MM.1S (cell line): Measurements from ENCODE around the gene SPATA13.

ENCODE experiments used
- DNase-seq: peaks from one replicate; pipeline ENCODE4 v3.0.0-alpha.2; 2015
- H2AFZ ChIP-seq: fragments of 300-600 bp; sonication (generic); 2 replicates; pipeline ENCODE4 v1.6.0; 2016; ENCODE audit warnings: antibody characterized with exemption, low read length
- H3F3A ChIP-seq: fragments of 300-600 bp; sonication (generic); 2 replicates; pipeline ENCODE4 v1.6.1; 2016; ENCODE audit warnings: mild to moderate bottlenecking, antibody characterized with exemption, low read length, moderate library complexity, mixed read lengths; ENCODE audit not compliant: insufficient read depth
- H3K27ac ChIP-seq: fragments of 300-600 bp; sonication (generic); 2 replicates; pipeline ENCODE4 v1.5.1; 2016; ENCODE audit warnings: mild to moderate bottlenecking, low read length
- H3K27me3 ChIP-seq: fragments of 300-600 bp; sonication (generic); replicated peaks from 2 replicates; pipeline ENCODE4 v1.6.0; 2016; ENCODE audit warnings: low read length; ENCODE audit not compliant: insufficient read depth
- H3K36me3 ChIP-seq: fragments of 300-600 bp; sonication (generic); replicated peaks from 2 replicates; pipeline ENCODE4 v1.6.1; 2016; ENCODE audit warnings: mild to moderate bottlenecking, low read length, mixed read lengths; ENCODE audit not compliant: insufficient read depth
- H3K4me1 ChIP-seq: fragments of 300-600 bp; sonication (generic); 2 replicates; pipeline ENCODE4 v1.6.1; 2016; ENCODE audit warnings: low read length, mixed read lengths
- H3K4me2 ChIP-seq: fragments of 300-600 bp; sonication (generic); 2 replicates; pipeline ENCODE4 v1.6.0; 2016; ENCODE audit warnings: low read depth, low read length
- H3K4me3 ChIP-seq: fragments of 300-600 bp; sonication (generic); 2 replicates; pipeline ENCODE4 v1.5.1; 2016; ENCODE audit warnings: low read length, mixed read lengths
- H3K79me2 ChIP-seq: fragments of 300-600 bp; sonication (generic); 2 replicates; pipeline ENCODE4 v1.6.1; 2016; ENCODE audit warnings: mixed run types, low read length, mixed read lengths
- H3K9ac ChIP-seq: fragments of 300-600 bp; sonication (generic); 2 replicates; pipeline ENCODE4 v1.6.1; 2016; ENCODE audit warnings: low read length, mixed read lengths
- H3K9me2 ChIP-seq: fragments of 300-600 bp; sonication (generic); replicated peaks from 2 replicates; pipeline ENCODE4 v1.6.1; 2016; ENCODE audit warnings: mild to moderate bottlenecking, low read length, mixed read lengths; ENCODE audit not compliant: insufficient read depth
- H3K9me3 ChIP-seq: fragments of 300-600 bp; sonication (generic); replicated peaks from 2 replicates; pipeline ENCODE4 v1.6.1; 2016; ENCODE audit warnings: mild to moderate bottlenecking, low read length, mixed read lengths; ENCODE audit not compliant: insufficient read depth
- H4K20me1 ChIP-seq: fragments of 300-600 bp; sonication (generic); 2 replicates; pipeline ENCODE4 v1.6.1; 2016; ENCODE audit warnings: mild to moderate bottlenecking, low read length, moderate library complexity, mixed read lengths; ENCODE audit not compliant: insufficient read depth
- EZH2 ChIP-seq: fragments of 300-600 bp; sonication (generic); optimal IDR thresholded peaks from 2 replicates; pipeline ENCODE3; 2017; ENCODE audit warnings: low read depth, mild to moderate bottlenecking, antibody characterized with exemption, low read length, mixed read lengths
- EZH2phosphoT487 ChIP-seq: fragments of 300-600 bp; sonication (generic); IDR thresholded peaks from 2 replicates; pipeline ENCODE4 v1.6.1; 2018; ENCODE audit warnings: antibody characterized with exemption, low read length
- TF ChIP-seq, protein P1 (sequence below): fragments of 300-600 bp; sonication (generic); IDR thresholded peaks from 2 replicates; pipeline ENCODE4 v1.5.1; 2016; ENCODE audit warnings: antibody characterized with exemption, low read length, mixed read lengths

SPATA13 gene

GRCh38 chr13:24231377-24231776 is 70.9 kb downstream of the SPATA13 start:
- H3K4me3 ChIP-seq = no peak overlapping the region
- no peaks in the 10 kb centered on the region for H3K9me2 ChIP-seq
- H4K20me1 ChIP-seq = no peaks in the 10 kb centered on the region
- H3K4me2 ChIP-seq = no peak overlapping the region
- no peaks in the 10 kb centered on the region for H3K79me2 ChIP-seq
- H3K27ac ChIP-seq = no peak overlapping the region
- no peaks in the 10 kb centered on the region for H3F3A ChIP-seq
- H3K4me1 ChIP-seq = no peaks in the 10 kb centered on the region
- no peak for DNase-seq
- H2AFZ ChIP-seq = no peak overlapping the region
- TF ChIP-seq, protein P1, sequence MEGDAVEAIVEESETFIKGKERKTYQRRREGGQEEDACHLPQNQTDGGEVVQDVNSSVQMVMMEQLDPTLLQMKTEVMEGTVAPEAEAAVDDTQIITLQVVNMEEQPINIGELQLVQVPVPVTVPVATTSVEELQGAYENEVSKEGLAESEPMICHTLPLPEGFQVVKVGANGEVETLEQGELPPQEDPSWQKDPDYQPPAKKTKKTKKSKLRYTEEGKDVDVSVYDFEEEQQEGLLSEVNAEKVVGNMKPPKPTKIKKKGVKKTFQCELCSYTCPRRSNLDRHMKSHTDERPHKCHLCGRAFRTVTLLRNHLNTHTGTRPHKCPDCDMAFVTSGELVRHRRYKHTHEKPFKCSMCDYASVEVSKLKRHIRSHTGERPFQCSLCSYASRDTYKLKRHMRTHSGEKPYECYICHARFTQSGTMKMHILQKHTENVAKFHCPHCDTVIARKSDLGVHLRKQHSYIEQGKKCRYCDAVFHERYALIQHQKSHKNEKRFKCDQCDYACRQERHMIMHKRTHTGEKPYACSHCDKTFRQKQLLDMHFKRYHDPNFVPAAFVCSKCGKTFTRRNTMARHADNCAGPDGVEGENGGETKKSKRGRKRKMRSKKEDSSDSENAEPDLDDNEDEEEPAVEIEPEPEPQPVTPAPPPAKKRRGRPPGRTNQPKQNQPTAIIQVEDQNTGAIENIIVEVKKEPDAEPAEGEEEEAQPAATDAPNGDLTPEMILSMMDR = no peak
- no peak for TF ChIP-seq EZH2phosphoT487
- no peak for TF ChIP-seq EZH2
- no peak overlapping the region for H3K9ac ChIP-seq
- H3K9me3 ChIP-seq = no peaks in the 10 kb centered on the region
- H3K36me3 ChIP-seq = no peaks in the 10 kb centered on the region
- no peaks in the 10 kb centered on the region for H3K27me3 ChIP-seq

GRCh38 chr13:24232037-24232436 is 71.5 kb downstream of the SPATA13 start:
- Histone ChIP-seq H3K27ac (no peak overlapping the region), H3K79me2 (no peaks in the 10 kb centered on the region), H3K9me2 (no peaks in the 10 kb centered on the region), H4K20me1 (no peaks in the 10 kb centered on the region), H3K4me3 (no peak overlapping the region), H3K4me2 (no peak overlapping the region), H2AFZ (no peak overlapping the region), H3K4me1 (no peaks in the 10 kb centered on the region), H3F3A (no peaks in the 10 kb centered on the region), H3K9ac (no peak overlapping the region), H3K36me3 (no peaks in the 10 kb centered on the region), H3K9me3 (no peaks in the 10 kb centered on the region), H3K27me3 (no peaks in the 10 kb centered on the region)
- no peak for DNase-seq
- TF ChIP-seq EZH2phosphoT487 (no peak), EZH2 (no peak)
- TF ChIP-seq, protein P1 = no peak

DNA sequence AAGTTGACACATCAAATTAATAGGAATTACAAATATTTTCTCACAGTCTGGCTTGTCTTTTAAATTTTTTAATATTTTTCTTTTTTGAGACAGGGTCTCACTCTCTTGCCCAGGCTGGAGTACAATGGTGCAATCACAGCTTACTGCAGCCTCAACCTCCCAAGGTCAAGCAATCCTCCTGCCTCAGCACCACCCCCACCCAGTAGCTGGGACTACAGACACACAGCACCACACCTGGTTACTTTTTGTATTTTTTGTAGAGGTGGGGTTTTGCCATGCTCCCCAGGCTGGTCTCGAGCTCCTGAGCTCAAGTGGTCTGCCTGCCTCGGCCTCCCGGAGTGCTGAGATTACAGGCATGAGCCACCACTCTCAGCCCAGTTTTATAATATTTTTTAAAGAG is 72.0 kb downstream of the SPATA13 start:
- H3K79me2 ChIP-seq = no peaks in the 10 kb centered on the region
- no peaks in the 10 kb centered on the region for H3F3A ChIP-seq
- no peaks in the 10 kb centered on the region for H3K4me1 ChIP-seq
- H3K4me3 ChIP-seq = no peak overlapping the region
- no peak overlapping the region for H2AFZ ChIP-seq
- no peak overlapping the region for H3K4me2 ChIP-seq
- TF ChIP-seq EZH2phosphoT487 = no peak
- TF ChIP-seq EZH2 = no peak
- TF ChIP-seq, protein P1 = no peak
- H3K9me3 ChIP-seq = no peaks in the 10 kb centered on the region
- H4K20me1 ChIP-seq = no peaks in the 10 kb centered on the region
- no peak overlapping the region for H3K27ac ChIP-seq
- H3K9ac ChIP-seq = no peak overlapping the region
- no peaks in the 10 kb centered on the region for H3K9me2 ChIP-seq
- no peaks in the 10 kb centered on the region for H3K36me3 ChIP-seq
- DNase-seq = no peak
- H3K27me3 ChIP-seq = no peaks in the 10 kb centered on the region
